Femur (tissue), 1 donor: ENCODE data around the gene CPLANE2.
A peak's percentile ranks its signal among the peaks of the same experiment; 100 is the strongest.
"Not testable (repeated sequence)": the region's sequence is repeated elsewhere in the genome, so short reads cannot be mapped to it uniquely, and the experiment has no call there.

Experiments used
- DNase-seq: peaks from one replicate; pipeline ENCODE4 v3.0.0-alpha.2; 2017

The CPLANE2 gene

GRCh38 chr1:16236511-16237342 lies at the start of gene CPLANE2:
CPLANE2 (minus strand) TSS chr1:16237183; CDS start chr1:16236742, 441 bp downstream.
- DNase-seq: peak; percentile 97

- DNase-seq: no peak
These were observed 49.1 kb upstream of the CPLANE2 start for GRCh38 chr1:16286122-16286521.

GRCh38 chr1:16281765-16282164 lies 44.8 kb upstream of the CPLANE2 start:
- no peak for DNase-seq

GRCh38 chr1:16279186-16279585 lies 42.2 kb upstream of the CPLANE2 start:
- DNase-seq: no peak

- DNase-seq: no peak
These were observed 39.5 kb upstream of the CPLANE2 start for GRCh38 chr1:16276302-16277030.

GRCh38 chr1:16275591-16275990 lies 38.6 kb upstream of the CPLANE2 start:
- DNase-seq: no peak

GRCh38 chr1:16267690-16268180 lies 30.8 kb upstream of the CPLANE2 start:
- DNase-seq: no peak

- no peak for DNase-seq
These were observed 29.6 kb upstream of the CPLANE2 start for GRCh38 chr1:16266411-16267118.

GRCh38 chr1:16262067-16262466 lies 25.1 kb upstream of the CPLANE2 start:
- DNase-seq: no peak

- no peak for DNase-seq
These were observed 23.8 kb upstream of the CPLANE2 start for GRCh38 chr1:16260814-16261213.

- no peak for DNase-seq
These were observed 21.7 kb upstream of the CPLANE2 start for GRCh38 chr1:16258591-16259135.

- no peak for DNase-seq
These were observed 21.0 kb upstream of the CPLANE2 start for GRCh38 chr1:16257968-16258367.

GRCh38 chr1:16257556-16257955 lies 20.6 kb upstream of the CPLANE2 start:
- not testable (repeated sequence) for DNase-seq

GRCh38 chr1:16256478-16256877 lies 19.5 kb upstream of the CPLANE2 start:
- DNase-seq: no peak

GRCh38 chr1:16254263-16254928 lies 17.4 kb upstream of the CPLANE2 start:
- DNase-seq: no peak

- no peak for DNase-seq
These were observed 16.4 kb upstream of the CPLANE2 start for GRCh38 chr1:16253332-16253922.

GRCh38 chr1:16252912-16253311 lies 15.9 kb upstream of the CPLANE2 start:
- no peak for DNase-seq

- no peak for DNase-seq
These were observed 14.4 kb upstream of the CPLANE2 start for GRCh38 chr1:16251381-16251780.

GRCh38 chr1:16250524-16251251 lies 13.7 kb upstream of the CPLANE2 start:
- no peak for DNase-seq

- no peak for DNase-seq
These were observed 12.7 kb upstream of the CPLANE2 start for GRCh38 chr1:16249596-16250241.
